Activated CD4-positive, CD25-positive, alpha-beta regulatory T cell (primary cell): ENCODE data around the gene PRKG2.
"Not testable (repeated sequence)": the region's sequence is repeated elsewhere in the genome, so short reads cannot be mapped to it uniquely, and the experiment has no call there.

Source experiments
- DNase-seq, 4 experiments: peaks; one replicate each; lab custom pipeline; 2025; lab: John Stamatoyannopoulos, UW

The PRKG2 gene

GRCh38 chr4:81162752-81163458 lies 52.1 kb downstream of the PRKG2 start:
- no peak for DNase-seq

GRCh38 chr4:81153714-81154323 lies 61.2 kb downstream of the PRKG2 start:
- not testable (repeated sequence) for DNase-seq

- no peak for DNase-seq
Measured at GRCh38 chr4:81152839-81153713, 61.9 kb downstream of the PRKG2 start.

GRCh38 chr4:81149976-81150375 lies 65.0 kb downstream of the PRKG2 start:
- no peak for DNase-seq

- no peak for DNase-seq
Measured at GRCh38 chr4:81148576-81148975, 66.4 kb downstream of the PRKG2 start.

GRCh38 chr4:81146466-81146865 lies 68.6 kb downstream of the PRKG2 start:
- DNase-seq = no peak

GRCh38 chr4:81143183-81143582 lies 71.8 kb downstream of the PRKG2 start:
- DNase-seq = no peak

- DNase-seq = no peak
Measured at GRCh38 chr4:81142744-81143143, 72.3 kb downstream of the PRKG2 start.

- DNase-seq = no peak
Measured at GRCh38 chr4:81137894-81138293, 77.1 kb downstream of the PRKG2 start.

- DNase-seq = no peak
Measured at GRCh38 chr4:81137446-81137845, 77.6 kb downstream of the PRKG2 start.

- no peak for DNase-seq
Measured at GRCh38 chr4:81136161-81136905, 78.7 kb downstream of the PRKG2 start.

GRCh38 chr4:81135501-81135900 lies 79.5 kb downstream of the PRKG2 start:
- no peak for DNase-seq

GRCh38 chr4:81131563-81131962 lies 83.5 kb downstream of the PRKG2 start:
- no peak for DNase-seq

- no peak for DNase-seq
Measured at GRCh38 chr4:81131066-81131465, 84.0 kb downstream of the PRKG2 start.

- DNase-seq = no peak
Measured at GRCh38 chr4:81130569-81130968, 84.5 kb downstream of the PRKG2 start.

GRCh38 chr4:81120055-81120454 lies 95.0 kb downstream of the PRKG2 start:
- DNase-seq = no peak

- DNase-seq = no peak
Measured at GRCh38 chr4:81118086-81118485, 96.9 kb downstream of the PRKG2 start.

- DNase-seq = no peak
Measured at GRCh38 chr4:81116566-81116965, 98.5 kb downstream of the PRKG2 start.

- no peak for DNase-seq
Measured at GRCh38 chr4:81113024-81113423, 102.0 kb downstream of the PRKG2 start.

GRCh38 chr4:81109356-81109755 lies 105.7 kb downstream of the PRKG2 start:
- DNase-seq = no peak

GRCh38 chr4:81106150-81106549 lies 108.9 kb downstream of the PRKG2 start:
- DNase-seq = no peak

GRCh38 chr4:81102107-81102506 lies 112.9 kb downstream of the PRKG2 start:
- DNase-seq = no peak
